ENCODE data around the gene HCAR2. TPM values are rescaled to one million over a fixed set of nuclear protein-coding genes. Genes with fewer than 3 reads are reported as not detected.

The HCAR2 gene
- total and polyA plus RNA-seq, 2 of the 4 experiments (the other 2 are of a cell fraction), result not detected

DNA sequence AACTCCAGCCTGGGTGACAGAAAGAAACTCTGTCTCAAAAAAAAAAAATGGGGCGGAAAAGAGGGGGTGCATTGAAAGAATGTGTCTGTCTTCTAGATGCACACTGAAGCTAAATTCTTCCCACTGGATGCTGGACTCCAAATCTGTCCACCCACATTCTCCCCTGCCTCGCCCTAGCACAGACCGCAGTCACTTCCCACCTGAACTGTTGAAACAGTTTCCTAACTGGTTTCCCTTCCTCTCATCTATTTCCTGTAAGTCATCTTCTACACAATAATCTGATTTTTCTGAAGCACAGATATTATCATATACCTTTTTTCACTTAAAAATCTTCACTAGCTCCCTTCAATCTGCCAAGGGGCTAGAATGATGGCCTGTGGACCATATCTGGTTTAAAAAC lies 29.0 kb upstream of the HCAR2 start:
- Histone ChIP-seq H3K56ac (ENCODE audit: extremely low read depth, insufficient read depth, low read length) (no peak overlapping the region), H2AFZ (replicated peaks; ENCODE audit: low read length, poor library complexity) (no peak overlapping the region), H3K4ac (ENCODE audit: low read depth, low read length) (no peak overlapping the region), H3K4me3 (ENCODE audit: insufficient read depth, low read depth, low read length) (no peak overlapping the region), H2BK20ac (ENCODE audit: low read depth, low read length) (no peak overlapping the region), H3K14ac (replicated peaks; ENCODE audit: low read depth, low read length) (no peak overlapping the region), H3K36me3 (ENCODE audit: control insufficient read depth, insufficient read depth, low read length) (no peaks in the 10 kb centered on the region), H3K23ac (ENCODE audit: low read depth, low read length) (no peak overlapping the region), H3K27ac (ENCODE audit: insufficient read depth, low read length) (no peak overlapping the region), H2BK5ac (ENCODE audit: low read depth, low read length, poor library complexity, severe bottlenecking) (no peak overlapping the region), H3K79me1 (ENCODE audit: low read depth in 1 of 2, low read length in 2 of 2) (no peaks in the 10 kb centered on the region), H3K27me3 (ENCODE audit: control insufficient read depth, insufficient read depth, low read length) (peaks cover 30% of the 10 kb centered on the region), H2BK120ac (ENCODE audit: low read depth, low read length) (no peak overlapping the region), H4K20me1 (ENCODE audit: insufficient read depth, low read length) (no peaks in the 10 kb centered on the region), H4K91ac (ENCODE audit: insufficient read depth, low read depth, low read length) (no peak overlapping the region), H2AK5ac (ENCODE audit: low read depth, low read length) (no peak overlapping the region), H2BK15ac (ENCODE audit: low read depth, low read length) (no peak overlapping the region), H4K5ac (ENCODE audit: low read depth, low read length) (no peak overlapping the region), H3K18ac (ENCODE audit: low read depth, low read length) (no peak overlapping the region), H4K8ac (ENCODE audit: low read depth in 2 of 2, low read length in 2 of 2) (no peak overlapping the region), H3K4me1 (ENCODE audit: control insufficient read depth, insufficient read depth, low read length) (no peaks in the 10 kb centered on the region), H3K9me1 (ENCODE audit: insufficient read depth, low read length) (no peaks in the 10 kb centered on the region), H3K9ac (ENCODE audit: low read depth, low read length) (no peak overlapping the region), H2AK9ac (replicated peaks; ENCODE audit: low read depth, low read length, poor library complexity) (no peak overlapping the region), H3K4me2 (ENCODE audit: low read depth, low read length) (no peak overlapping the region), H3K9me3 (ENCODE audit: control insufficient read depth, insufficient read depth, low read length) (0 out of 2 replicates have a peak, but pooled peaks cover 2% of the 10 kb centered on the region)
- 100% methylated on average over 1 of the region's 3 CpGs; no CpG with 5 or more reads in 1 of the 2 experiments for WGBS, 2 experiments (ENCODE audit: extremely low coverage in 2 of 2, insufficient read length in 1 of 2)
- intact Hi-C loops (cut with micrococcal nuclease), result no loop called here
- ChIA-PET CTCF (no interaction called here), POLR2A (ENCODE audit: unreplicated experiment) (no interaction called here)
- no peak for TF ChIP-seq MAZ (IDR thresholded peaks at IDR 0.05; ENCODE audit: borderline replicate concordance, low read depth, low read length)
- TF ChIP-seq, protein P1, sequence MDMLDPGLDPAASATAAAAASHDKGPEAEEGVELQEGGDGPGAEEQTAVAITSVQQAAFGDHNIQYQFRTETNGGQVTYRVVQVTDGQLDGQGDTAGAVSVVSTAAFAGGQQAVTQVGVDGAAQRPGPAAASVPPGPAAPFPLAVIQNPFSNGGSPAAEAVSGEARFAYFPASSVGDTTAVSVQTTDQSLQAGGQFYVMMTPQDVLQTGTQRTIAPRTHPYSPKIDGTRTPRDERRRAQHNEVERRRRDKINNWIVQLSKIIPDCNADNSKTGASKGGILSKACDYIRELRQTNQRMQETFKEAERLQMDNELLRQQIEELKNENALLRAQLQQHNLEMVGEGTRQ (IDR thresholded peaks at IDR 0.05; ENCODE audit: low read depth, low read length), result no peak
- no peak for TF ChIP-seq BHLHE40 (IDR thresholded peaks at IDR 0.05; ENCODE audit: low read depth, low read length)
- no peak for TF ChIP-seq CEBPB (IDR thresholded peaks at IDR 0.05; ENCODE audit: low read depth, low read length)
- TF ChIP-seq POLR2A (IDR thresholded peaks at IDR 0.05; ENCODE audit: low read depth, low read length), result no peak
- TF ChIP-seq MAFK (IDR thresholded peaks at IDR 0.05; ENCODE audit: low read depth, low read length), result no peak
- no peak for TF ChIP-seq SMC3 (IDR thresholded peaks at IDR 0.05; ENCODE audit: low read depth, low read length)
- no peak for TF ChIP-seq RAD21 (IDR thresholded peaks at IDR 0.05; ENCODE audit: low read length)
- TF ChIP-seq, protein P2, sequence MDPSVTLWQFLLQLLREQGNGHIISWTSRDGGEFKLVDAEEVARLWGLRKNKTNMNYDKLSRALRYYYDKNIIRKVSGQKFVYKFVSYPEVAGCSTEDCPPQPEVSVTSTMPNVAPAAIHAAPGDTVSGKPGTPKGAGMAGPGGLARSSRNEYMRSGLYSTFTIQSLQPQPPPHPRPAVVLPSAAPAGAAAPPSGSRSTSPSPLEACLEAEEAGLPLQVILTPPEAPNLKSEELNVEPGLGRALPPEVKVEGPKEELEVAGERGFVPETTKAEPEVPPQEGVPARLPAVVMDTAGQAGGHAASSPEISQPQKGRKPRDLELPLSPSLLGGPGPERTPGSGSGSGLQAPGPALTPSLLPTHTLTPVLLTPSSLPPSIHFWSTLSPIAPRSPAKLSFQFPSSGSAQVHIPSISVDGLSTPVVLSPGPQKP (IDR thresholded peaks at IDR 0.05; ENCODE audit: borderline replicate concordance, low read depth, low read length), result no peak
- TF ChIP-seq NFE2L2 (IDR thresholded peaks at IDR 0.05; ENCODE audit: low read depth, low read length), result no peak
- no peak for TF ChIP-seq MXI1 (IDR thresholded peaks at IDR 0.05; ENCODE audit: borderline replicate concordance, low read depth, low read length)
- ATAC-seq (ENCODE audit: low read depth) (no peak), DNase-seq (no peak)
- BruUV-seq (replicated peaks), result no TSS peak
- in situ Hi-C loops (cut with MboI; ENCODE audit: low sequenced_read_pairs), result no loop called here
- dilution Hi-C loops (cut with HindIII; ENCODE audit: low sequenced_read_pairs, unreplicated experiment), result no loop called here
